GM23338 (cell line): Measurements from ENCODE around the gene R3HDM4. TPM values are rescaled to one million over a fixed set of nuclear protein-coding genes. Genes with fewer than 3 reads are reported as not detected.

ENCODE experiments used
- ATAC-seq: fragments of 200-7000 bp; cut with Tn5 transposase; 3 replicates; pipeline ENCODE4 v1.9.1; 2020
- DNase-seq: peaks from one replicate; pipeline ENCODE4 v3.0.0-alpha.2; 2015; ENCODE audit warnings: low spot score
- H2AFZ ChIP-seq: fragments of 200-600 bp; sonication (generic); 2 replicates; pipeline ENCODE4 v1.8.0; 2016; ENCODE audit warnings: antibody characterized with exemption, mild to moderate bottlenecking, moderate library complexity
- H3F3A ChIP-seq: fragments of 200-600 bp; sonication (generic); replicated peaks from 2 replicates; pipeline ENCODE4 v1.8.0; 2017; ENCODE audit warnings: antibody characterized with exemption, mixed run types, low read depth
- H3K27ac ChIP-seq: fragments of 200-600 bp; sonication (generic); 2 replicates; pipeline ENCODE4 v1.6.1; 2016; ENCODE audit warnings: low read depth
- H3K27me3 ChIP-seq: fragments of 200-600 bp; sonication (generic); 2 replicates; pipeline ENCODE4 v1.8.0; 2016; ENCODE audit warnings: mild to moderate bottlenecking, mixed run types, moderate library complexity; ENCODE audit not compliant: insufficient read depth
- H3K36me3 ChIP-seq: fragments of 200-600 bp; sonication (generic); 2 replicates; pipeline ENCODE4 v1.8.0; 2016; ENCODE audit warnings: mild to moderate bottlenecking; ENCODE audit not compliant: insufficient read depth
- H3K4me1 ChIP-seq: fragments of 200-600 bp; sonication (generic); 2 replicates; pipeline ENCODE4 v1.8.0; 2016; ENCODE audit warnings: mild to moderate bottlenecking, moderate library complexity; ENCODE audit not compliant: insufficient read depth
- H3K4me2 ChIP-seq: fragments of 200-600 bp; sonication (generic); 2 replicates; pipeline ENCODE4 v1.7.1; 2017; ENCODE audit warnings: mixed run types
- H3K4me3 ChIP-seq: fragments of 200-600 bp; sonication (generic); 2 replicates; pipeline ENCODE4 v1.6.1; 2016; ENCODE audit warnings: mixed run types
- H3K79me2 ChIP-seq: fragments of 200-600 bp; sonication (generic); replicated peaks from 2 replicates; pipeline ENCODE4 v1.8.0; 2017; ENCODE audit warnings: mild to moderate bottlenecking; ENCODE audit not compliant: insufficient read depth
- H3K9me2 ChIP-seq: fragments of 200-600 bp; sonication (generic); 2 replicates; pipeline ENCODE4 v1.8.0; 2017; ENCODE audit not compliant: insufficient read depth
- H4K20me1 ChIP-seq: fragments of 200-600 bp; sonication (generic); replicated peaks from 2 replicates; pipeline ENCODE4 v1.8.0; 2017; ENCODE audit warnings: mild to moderate bottlenecking; ENCODE audit not compliant: insufficient read depth
- H3K27ac Mint-ChIP-seq: 2 replicates; pipeline ENCODE4 v1.8.0; 2020; ENCODE audit warnings: inconsistent platforms, mild to moderate bottlenecking, moderate library complexity, mixed read lengths
- H3K27me3 Mint-ChIP-seq: 3 replicates; pipeline ENCODE4 v1.8.0; 2022; ENCODE audit warnings: low read depth, mild to moderate bottlenecking, moderate library complexity, mixed read lengths, inconsistent platforms; ENCODE audit not compliant: insufficient read depth, poor library complexity
- H3K36me3 Mint-ChIP-seq: 3 replicates; pipeline ENCODE4 v1.8.0; 2021; ENCODE audit warnings: low read depth, mild to moderate bottlenecking, inconsistent platforms, moderate library complexity, mixed read lengths
- H3K4me1 Mint-ChIP-seq: 3 replicates; pipeline ENCODE4 v1.8.0; 2020; ENCODE audit warnings: mild to moderate bottlenecking, inconsistent platforms, mixed read lengths
- H3K4me3 Mint-ChIP-seq: 3 replicates; pipeline ENCODE4 v1.8.0; 2021; ENCODE audit warnings: moderate library complexity, mild to moderate bottlenecking, inconsistent platforms, mixed read lengths
- H3K9me3 Mint-ChIP-seq: 3 replicates; pipeline ENCODE4 v1.8.0; 2020; ENCODE audit warnings: moderate library complexity, mild to moderate bottlenecking, inconsistent platforms, mixed read lengths
- EZH2 ChIP-seq: fragments of 200-600 bp; sonication (generic); IDR thresholded peaks from one replicate; pipeline ENCODE4 v1.8.0; 2017; ENCODE audit warnings: antibody characterized with exemption, mild to moderate bottlenecking, low read depth; ENCODE audit not compliant: unreplicated experiment
- EZH2phosphoT487 ChIP-seq: fragments of 200-600 bp; sonication (generic); IDR thresholded peaks from one replicate; pipeline ENCODE4 v1.8.1; 2018; ENCODE audit warnings: antibody characterized with exemption; ENCODE audit not compliant: unreplicated experiment
- POLR2AphosphoS5 ChIP-seq: IDR thresholded peaks from 2 replicates; pipeline ENCODE4 v1.6.1; 2016; ENCODE audit warnings: antibody characterized with exemption, low read depth
- STAT1 ChIP-seq: IDR thresholded peaks from one replicate; pipeline ENCODE4 v1.6.1; 2016; ENCODE audit warnings: antibody characterized with exemption; ENCODE audit not compliant: unreplicated experiment
- polyA plus RNA-seq: library from polyadenylated mRNA; unstranded; fragments of >200 nt; fragmentation: Nextera tagmentation; extraction: Ambion mirVana; gene quantifications from 2 replicates; pipeline ENCODE4 v1.2.1, GENCODE V29; 2016
- total RNA-seq: library from RNA; depleted of rRNA; stranded (reverse); fragments of >200 nt; shearing (Covaris generic); gene quantifications from 2 replicates; pipeline ENCODE4 v1.2.3, GENCODE V29; 2014
- TF ChIP-seq, protein P1 (sequence below): IDR thresholded peaks from 2 replicates; pipeline ENCODE4 v1.6.1; 2016; ENCODE audit warnings: antibody characterized with exemption
- TF ChIP-seq, protein P2 (sequence below): fragments of 250-450 bp; sonication (Bioruptor Pico); IDR thresholded peaks from 2 replicates; pipeline ENCODE4 v1.5.0; 2020; ENCODE audit warnings: mild to moderate bottlenecking, moderate library complexity

The R3HDM4 gene
- total and polyA plus RNA-seq, 2 experiments from 2014 or later: 76.5 to 87.1 TPM

DNA sequence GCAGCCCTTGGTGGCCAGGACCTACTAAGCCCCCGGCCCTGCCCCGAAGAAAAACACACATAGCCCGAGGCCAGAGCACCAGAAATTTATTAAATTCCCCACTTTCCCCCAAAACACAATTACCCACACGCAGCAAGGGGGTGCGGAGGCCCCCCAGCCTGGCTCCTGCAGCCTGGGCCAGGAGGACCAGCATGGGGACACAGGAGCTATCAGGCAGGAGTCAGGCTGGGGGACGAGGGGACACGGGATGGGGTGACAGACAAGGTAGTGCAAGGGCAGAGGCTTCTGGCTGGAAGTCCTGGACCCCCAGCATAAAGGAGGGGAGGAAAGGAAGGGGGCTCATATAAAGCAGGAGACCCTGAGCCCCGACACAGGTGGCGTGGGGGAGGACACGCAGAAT, 16.6 kb downstream of the R3HDM4 start (continued):
- TF ChIP-seq EZH2phosphoT487: no peak

DNA sequence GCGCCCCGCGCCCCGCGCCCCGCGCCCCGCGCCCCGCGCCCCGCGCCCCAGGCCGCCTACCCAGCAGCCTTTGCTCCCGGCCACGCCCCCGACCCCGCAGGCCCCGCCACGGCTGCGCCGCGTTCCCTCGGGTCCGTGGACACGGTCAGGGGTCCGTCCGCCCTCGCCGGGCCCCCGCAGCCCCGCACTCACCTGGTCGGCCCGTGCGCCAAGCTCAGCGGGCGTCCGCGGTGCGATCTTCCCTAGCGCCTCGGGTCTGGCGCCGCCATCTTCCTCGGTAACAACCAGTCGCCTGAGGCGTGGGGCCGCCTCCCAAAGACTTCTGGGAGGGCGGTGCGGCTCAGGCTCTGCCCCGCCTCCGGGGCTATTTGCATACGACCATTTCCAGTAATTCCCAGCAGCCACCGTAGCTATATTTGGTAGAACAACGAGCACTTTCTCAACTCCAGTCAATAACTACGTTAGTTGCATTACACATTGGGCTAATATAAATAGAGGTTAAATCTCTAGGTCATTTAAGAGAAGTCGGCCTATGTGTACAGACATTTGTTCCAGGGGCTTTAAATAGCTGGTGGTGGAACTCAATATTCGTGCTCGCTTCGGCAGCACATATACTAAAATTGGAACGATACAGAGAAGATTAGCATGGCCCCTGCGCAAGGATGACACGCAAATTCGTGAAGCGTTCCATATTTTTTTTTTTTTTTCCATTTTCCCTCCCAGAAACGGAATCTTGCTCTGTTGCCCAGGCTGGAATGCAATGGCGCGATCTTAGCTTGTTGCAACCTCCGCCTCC, 19.9 kb downstream of the R3HDM4 start, which contains the start of the genes MED16 and RNU6-9:
Gene MED16 (minus strand): TSS at position 294 of the 796 bp plus-strand sequence. CDS start 2,056 bp downstream, outside the sequence.
Gene RNU6-9 (plus strand): TSS at position 591 of the 796 bp plus-strand sequence.
- Histone ChIP-seq H3K36me3 (no peaks in the 10 kb centered on the region), H4K20me1 (no peaks in the 10 kb centered on the region; the same call in 1 of the 2 replicates), H3K4me3 (peak within 1 kb of the TSS; percentile 76), H3K4me2 (peak within 1 kb of the TSS; percentile 86), H2AFZ (no peak within 1 kb of the TSS), H3K4me1 (no peaks in the 10 kb centered on the region), H3K79me2 (no peaks in the 10 kb centered on the region; the same call in 1 of the 2 replicates), H3K27me3 (no peaks in the 10 kb centered on the region), H3F3A (peaks cover 3% of the 10 kb centered on the region; the same call in 1 of the 2 replicates), H3K27ac (peak within 1 kb of the TSS; percentile 85), H3K9me2 (no peaks in the 10 kb centered on the region)
- H3K27ac Mint-ChIP-seq: peak within 1 kb of the TSS; percentile 100
- peaks cover 10% of the 10 kb centered on the region for H3K36me3 Mint-ChIP-seq
- H3K9me3 Mint-ChIP-seq: peaks cover 3% of the 10 kb centered on the region; the same call in 1 of the 3 replicates
- peak; percentile 72 for TF ChIP-seq POLR2AphosphoS5
- TF ChIP-seq, protein P1, sequence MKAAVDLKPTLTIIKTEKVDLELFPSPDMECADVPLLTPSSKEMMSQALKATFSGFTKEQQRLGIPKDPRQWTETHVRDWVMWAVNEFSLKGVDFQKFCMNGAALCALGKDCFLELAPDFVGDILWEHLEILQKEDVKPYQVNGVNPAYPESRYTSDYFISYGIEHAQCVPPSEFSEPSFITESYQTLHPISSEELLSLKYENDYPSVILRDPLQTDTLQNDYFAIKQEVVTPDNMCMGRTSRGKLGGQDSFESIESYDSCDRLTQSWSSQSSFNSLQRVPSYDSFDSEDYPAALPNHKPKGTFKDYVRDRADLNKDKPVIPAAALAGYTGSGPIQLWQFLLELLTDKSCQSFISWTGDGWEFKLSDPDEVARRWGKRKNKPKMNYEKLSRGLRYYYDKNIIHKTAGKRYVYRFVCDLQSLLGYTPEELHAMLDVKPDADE: peak; percentile 48
- no peak for TF ChIP-seq EZH2
- H3K4me1 Mint-ChIP-seq: no peaks in the 10 kb centered on the region; the same call in 2 of the 3 replicates
- ATAC-seq: peak; percentile 85
- H3K27me3 Mint-ChIP-seq: peaks cover 22% of the 10 kb centered on the region
- DNase-seq: peak; percentile 97
- H3K4me3 Mint-ChIP-seq: peak within 1 kb of the TSS; percentile 82

DNA sequence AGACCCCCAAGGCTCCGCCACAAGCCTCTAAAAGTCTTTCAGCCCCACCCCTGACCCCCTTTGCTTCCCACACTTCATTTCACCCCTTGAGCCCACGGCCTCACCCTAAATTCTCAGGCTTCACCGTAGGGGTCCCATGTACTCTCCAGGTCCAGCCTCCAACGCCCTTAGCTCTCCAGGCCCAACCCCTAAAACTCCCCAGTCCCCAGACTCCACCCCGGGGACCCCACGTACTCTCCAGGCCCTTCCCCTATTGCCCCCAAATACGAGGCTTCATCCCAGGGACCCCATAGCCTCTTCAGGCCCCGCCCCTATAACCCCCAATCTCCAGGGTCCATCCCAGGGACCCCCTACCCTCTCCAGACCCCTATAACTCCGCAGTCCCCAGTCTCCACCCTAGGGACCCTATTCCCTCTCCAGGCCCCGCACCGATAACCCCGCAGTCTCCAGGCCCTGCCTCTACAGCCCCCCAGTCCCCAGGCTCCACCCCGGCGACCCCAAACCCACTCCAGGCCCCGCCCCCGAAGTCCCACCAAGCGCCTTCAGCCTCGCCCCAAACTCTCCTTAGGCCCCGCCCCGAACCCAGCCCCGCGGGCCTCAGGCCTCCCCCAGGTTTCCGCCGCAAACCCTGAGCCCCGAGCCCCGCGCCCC, 20.7 kb downstream of the R3HDM4 start:
- Mint-ChIP-seq H3K27ac (no peak overlapping the region), H3K36me3 (peaks cover 13% of the 10 kb centered on the region), H3K27me3 (peaks cover 22% of the 10 kb centered on the region), H3K4me1 (no peaks in the 10 kb centered on the region; the same call in 2 of the 3 replicates), H3K9me3 (peaks cover 3% of the 10 kb centered on the region; the same call in 1 of the 3 replicates), H3K4me3 (peak overlapping the region; percentile 82)
- H3K4me3 ChIP-seq: peak overlapping the region; percentile 76
- H3F3A ChIP-seq: peaks cover 3% of the 10 kb centered on the region; the same call in 1 of the 2 replicates
- ATAC-seq (peak; percentile 4; the same call in 2 of the 3 replicates), DNase-seq (peak; percentile 59)
- no peaks in the 10 kb centered on the region for H3K9me2 ChIP-seq
- H3K27me3 ChIP-seq: no peaks in the 10 kb centered on the region
- H4K20me1 ChIP-seq: no peaks in the 10 kb centered on the region; the same call in 1 of the 2 replicates
- no peak overlapping the region for H3K27ac ChIP-seq
- H3K4me2 ChIP-seq: peak overlapping the region; percentile 86
- no peaks in the 10 kb centered on the region for H3K4me1 ChIP-seq
- TF ChIP-seq STAT1: no peak
- TF ChIP-seq, protein P2, sequence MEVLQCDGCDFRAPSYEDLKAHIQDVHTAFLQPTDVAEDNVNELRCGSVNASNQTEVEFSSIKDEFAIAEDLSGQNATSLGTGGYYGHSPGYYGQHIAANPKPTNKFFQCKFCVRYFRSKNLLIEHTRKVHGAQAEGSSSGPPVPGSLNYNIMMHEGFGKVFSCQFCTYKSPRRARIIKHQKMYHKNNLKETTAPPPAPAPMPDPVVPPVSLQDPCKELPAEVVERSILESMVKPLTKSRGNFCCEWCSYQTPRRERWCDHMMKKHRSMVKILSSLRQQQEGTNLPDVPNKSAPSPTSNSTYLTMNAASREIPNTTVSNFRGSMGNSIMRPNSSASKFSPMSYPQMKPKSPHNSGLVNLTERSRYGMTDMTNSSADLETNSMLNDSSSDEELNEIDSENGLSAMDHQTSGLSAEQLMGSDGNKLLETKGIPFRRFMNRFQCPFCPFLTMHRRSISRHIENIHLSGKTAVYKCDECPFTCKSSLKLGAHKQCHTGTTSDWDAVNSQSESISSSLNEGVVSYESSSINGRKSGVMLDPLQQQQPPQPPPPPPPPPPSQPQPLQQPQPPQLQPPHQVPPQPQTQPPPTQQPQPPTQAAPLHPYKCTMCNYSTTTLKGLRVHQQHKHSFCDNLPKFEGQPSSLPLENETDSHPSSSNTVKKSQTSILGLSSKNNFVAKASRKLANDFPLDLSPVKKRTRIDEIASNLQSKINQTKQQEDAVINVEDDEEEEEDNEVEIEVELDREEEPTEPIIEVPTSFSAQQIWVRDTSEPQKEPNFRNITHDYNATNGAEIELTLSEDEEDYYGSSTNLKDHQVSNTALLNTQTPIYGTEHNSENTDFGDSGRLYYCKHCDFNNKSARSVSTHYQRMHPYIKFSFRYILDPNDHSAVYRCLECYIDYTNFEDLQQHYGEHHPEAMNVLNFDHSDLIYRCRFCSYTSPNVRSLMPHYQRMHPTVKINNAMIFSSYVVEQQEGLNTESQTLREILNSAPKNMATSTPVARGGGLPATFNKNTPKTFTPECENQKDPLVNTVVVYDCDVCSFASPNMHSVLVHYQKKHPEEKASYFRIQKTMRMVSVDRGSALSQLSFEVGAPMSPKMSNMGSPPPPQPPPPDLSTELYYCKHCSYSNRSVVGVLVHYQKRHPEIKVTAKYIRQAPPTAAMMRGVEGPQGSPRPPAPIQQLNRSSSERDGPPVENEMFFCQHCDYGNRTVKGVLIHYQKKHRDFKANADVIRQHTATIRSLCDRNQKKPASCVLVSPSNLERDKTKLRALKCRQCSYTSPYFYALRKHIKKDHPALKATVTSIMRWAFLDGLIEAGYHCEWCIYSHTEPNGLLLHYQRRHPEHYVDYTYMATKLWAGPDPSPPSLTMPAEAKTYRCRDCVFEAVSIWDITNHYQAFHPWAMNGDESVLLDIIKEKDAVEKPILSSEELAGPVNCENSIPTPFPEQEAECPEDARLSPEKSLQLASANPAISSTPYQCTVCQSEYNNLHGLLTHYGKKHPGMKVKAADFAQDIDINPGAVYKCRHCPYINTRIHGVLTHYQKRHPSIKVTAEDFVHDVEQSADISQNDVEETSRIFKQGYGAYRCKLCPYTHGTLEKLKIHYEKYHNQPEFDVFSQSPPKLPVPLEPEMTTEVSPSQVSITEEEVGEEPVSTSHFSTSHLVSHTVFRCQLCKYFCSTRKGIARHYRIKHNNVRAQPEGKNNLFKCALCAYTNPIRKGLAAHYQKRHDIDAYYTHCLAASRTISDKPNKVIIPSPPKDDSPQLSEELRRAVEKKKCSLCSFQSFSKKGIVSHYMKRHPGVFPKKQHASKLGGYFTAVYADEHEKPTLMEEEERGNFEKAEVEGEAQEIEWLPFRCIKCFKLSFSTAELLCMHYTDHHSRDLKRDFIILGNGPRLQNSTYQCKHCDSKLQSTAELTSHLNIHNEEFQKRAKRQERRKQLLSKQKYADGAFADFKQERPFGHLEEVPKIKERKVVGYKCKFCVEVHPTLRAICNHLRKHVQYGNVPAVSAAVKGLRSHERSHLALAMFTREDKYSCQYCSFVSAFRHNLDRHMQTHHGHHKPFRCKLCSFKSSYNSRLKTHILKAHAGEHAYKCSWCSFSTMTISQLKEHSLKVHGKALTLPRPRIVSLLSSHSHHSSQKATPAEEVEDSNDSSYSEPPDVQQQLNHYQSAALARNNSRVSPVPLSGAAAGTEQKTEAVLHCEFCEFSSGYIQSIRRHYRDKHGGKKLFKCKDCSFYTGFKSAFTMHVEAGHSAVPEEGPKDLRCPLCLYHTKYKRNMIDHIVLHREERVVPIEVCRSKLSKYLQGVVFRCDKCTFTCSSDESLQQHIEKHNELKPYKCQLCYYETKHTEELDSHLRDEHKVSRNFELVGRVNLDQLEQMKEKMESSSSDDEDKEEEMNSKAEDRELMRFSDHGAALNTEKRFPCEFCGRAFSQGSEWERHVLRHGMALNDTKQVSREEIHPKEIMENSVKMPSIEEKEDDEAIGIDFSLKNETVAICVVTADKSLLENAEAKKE (CRISPR knock-in tag): no peak
- H2AFZ ChIP-seq: no peak overlapping the region
- H3K36me3 ChIP-seq: no peaks in the 10 kb centered on the region
- no peaks in the 10 kb centered on the region; the same call in 1 of the 2 replicates for H3K79me2 ChIP-seq
